CD4-positive, alpha-beta T cell treated with Interleukin-17A for 4 hours (primary cell): Measurements from ENCODE around the gene ATP11A.
"Not testable (repeated sequence)": the region's sequence is repeated elsewhere in the genome, so short reads cannot be mapped to it uniquely, and the experiment has no call there.

Experiments
- DNase-seq: peaks from one replicate; pipeline ENCODE4 v3.0.0-alpha.2; 2020; ENCODE audit warnings: mixed read lengths

ATP11A gene

GRCh38 chr13:112693831-112694497 is 4.1 kb downstream of the ATP11A start:
- no peak for DNase-seq

GRCh38 chr13:112695121-112695520 is 5.3 kb downstream of the ATP11A start:
- no peak for DNase-seq

- DNase-seq = no peak
Observed at GRCh38 chr13:112696001-112696868, 6.4 kb downstream of the ATP11A start.

- DNase-seq = no peak
Observed at GRCh38 chr13:112696869-112697465, 7.1 kb downstream of the ATP11A start.

- DNase-seq = no peak
Observed at GRCh38 chr13:112697756-112698655, 8.2 kb downstream of the ATP11A start.

GRCh38 chr13:112699322-112699918 is 9.6 kb downstream of the ATP11A start:
- no peak for DNase-seq

GRCh38 chr13:112700291-112701060 is 10.6 kb downstream of the ATP11A start:
- no peak for DNase-seq

- no peak for DNase-seq
Observed at GRCh38 chr13:112702341-112702985, 12.6 kb downstream of the ATP11A start.

- no peak for DNase-seq
Observed at GRCh38 chr13:112702986-112703379, 13.1 kb downstream of the ATP11A start.

GRCh38 chr13:112703449-112704284 is 13.8 kb downstream of the ATP11A start:
- no peak for DNase-seq

- DNase-seq = no peak
Observed at GRCh38 chr13:112704308-112705145, 14.7 kb downstream of the ATP11A start.

- DNase-seq = no peak
Observed at GRCh38 chr13:112705286-112705685, 15.4 kb downstream of the ATP11A start.

GRCh38 chr13:112706171-112706570 is 16.3 kb downstream of the ATP11A start:
- no peak for DNase-seq

- DNase-seq = no peak
Observed at GRCh38 chr13:112708560-112709240, 18.9 kb downstream of the ATP11A start.

GRCh38 chr13:112709316-112709715 is 19.5 kb downstream of the ATP11A start:
- not testable (repeated sequence) for DNase-seq

- DNase-seq = no peak
Observed at GRCh38 chr13:112709825-112710783, 20.3 kb downstream of the ATP11A start.

- DNase-seq = no peak
Observed at GRCh38 chr13:112710855-112711527, 21.2 kb downstream of the ATP11A start.
